ENCODE data around the gene HYAL2. TPM values are rescaled to one million over a fixed set of nuclear protein-coding genes. Genes with fewer than 3 reads are reported as not detected.

Gene HYAL2
- total and polyA plus RNA-seq, 10 of the 15 experiments (the other 5 are each of a cell fraction or from before 2014, with no cell fraction given) = 0.06 to 21.8 (median 12.7) TPM

GRCh38 chr3:50298836-50299637 is 23.5 kb downstream of the HYAL2 start, which contains the start of the genes HYAL3 and NAA80 (continued):
- TF ChIP-seq, protein P1, sequence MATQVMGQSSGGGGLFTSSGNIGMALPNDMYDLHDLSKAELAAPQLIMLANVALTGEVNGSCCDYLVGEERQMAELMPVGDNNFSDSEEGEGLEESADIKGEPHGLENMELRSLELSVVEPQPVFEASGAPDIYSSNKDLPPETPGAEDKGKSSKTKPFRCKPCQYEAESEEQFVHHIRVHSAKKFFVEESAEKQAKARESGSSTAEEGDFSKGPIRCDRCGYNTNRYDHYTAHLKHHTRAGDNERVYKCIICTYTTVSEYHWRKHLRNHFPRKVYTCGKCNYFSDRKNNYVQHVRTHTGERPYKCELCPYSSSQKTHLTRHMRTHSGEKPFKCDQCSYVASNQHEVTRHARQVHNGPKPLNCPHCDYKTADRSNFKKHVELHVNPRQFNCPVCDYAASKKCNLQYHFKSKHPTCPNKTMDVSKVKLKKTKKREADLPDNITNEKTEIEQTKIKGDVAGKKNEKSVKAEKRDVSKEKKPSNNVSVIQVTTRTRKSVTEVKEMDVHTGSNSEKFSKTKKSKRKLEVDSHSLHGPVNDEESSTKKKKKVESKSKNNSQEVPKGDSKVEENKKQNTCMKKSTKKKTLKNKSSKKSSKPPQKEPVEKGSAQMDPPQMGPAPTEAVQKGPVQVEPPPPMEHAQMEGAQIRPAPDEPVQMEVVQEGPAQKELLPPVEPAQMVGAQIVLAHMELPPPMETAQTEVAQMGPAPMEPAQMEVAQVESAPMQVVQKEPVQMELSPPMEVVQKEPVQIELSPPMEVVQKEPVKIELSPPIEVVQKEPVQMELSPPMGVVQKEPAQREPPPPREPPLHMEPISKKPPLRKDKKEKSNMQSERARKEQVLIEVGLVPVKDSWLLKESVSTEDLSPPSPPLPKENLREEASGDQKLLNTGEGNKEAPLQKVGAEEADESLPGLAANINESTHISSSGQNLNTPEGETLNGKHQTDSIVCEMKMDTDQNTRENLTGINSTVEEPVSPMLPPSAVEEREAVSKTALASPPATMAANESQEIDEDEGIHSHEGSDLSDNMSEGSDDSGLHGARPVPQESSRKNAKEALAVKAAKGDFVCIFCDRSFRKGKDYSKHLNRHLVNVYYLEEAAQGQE (IDR thresholded peaks at IDR 0.05; ENCODE audit: low read depth, low read length) = no peak
- TF ChIP-seq, protein P2, sequence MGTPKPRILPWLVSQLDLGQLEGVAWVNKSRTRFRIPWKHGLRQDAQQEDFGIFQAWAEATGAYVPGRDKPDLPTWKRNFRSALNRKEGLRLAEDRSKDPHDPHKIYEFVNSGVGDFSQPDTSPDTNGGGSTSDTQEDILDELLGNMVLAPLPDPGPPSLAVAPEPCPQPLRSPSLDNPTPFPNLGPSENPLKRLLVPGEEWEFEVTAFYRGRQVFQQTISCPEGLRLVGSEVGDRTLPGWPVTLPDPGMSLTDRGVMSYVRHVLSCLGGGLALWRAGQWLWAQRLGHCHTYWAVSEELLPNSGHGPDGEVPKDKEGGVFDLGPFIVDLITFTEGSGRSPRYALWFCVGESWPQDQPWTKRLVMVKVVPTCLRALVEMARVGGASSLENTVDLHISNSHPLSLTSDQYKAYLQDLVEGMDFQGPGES (IDR thresholded peaks at IDR 0.05) = no peak
- TF ChIP-seq CEBPB (IDR thresholded peaks at IDR 0.05; ENCODE audit: borderline replicate concordance in 1 of 2, low read depth in 2 of 2, low read length in 2 of 2) (no peak), RAD21 (IDR thresholded peaks at IDR 0.05; ENCODE audit: insufficient read depth, low read depth, low read length) (no peak), SMC3 (IDR thresholded peaks at IDR 0.05; ENCODE audit: borderline replicate concordance, low read length) (no peak), TBL1XR1 (IDR thresholded peaks at IDR 0.05; ENCODE audit: low read depth, low read length) (no peak), ZBTB33 (IDR thresholded peaks at IDR 0.05) (no peak), IKZF1 (conservative IDR thresholded peaks at IDR 0.05) (peak; percentile 81), HDAC2 (IDR thresholded peaks at IDR 0.05) (no peak), EZH2 (IDR thresholded peaks at IDR 0.05; ENCODE audit: borderline replicate concordance, control insufficient read depth, low read depth, low read length) (no peak), SREBF1 (IDR thresholded peaks at IDR 0.05; ENCODE audit: low read length) (no peak), HCFC1 (IDR thresholded peaks at IDR 0.05; ENCODE audit: low read length) (peak; percentile 40; the same call in 1 of the 2 replicates), NFXL1 (IDR thresholded peaks at IDR 0.05; ENCODE audit: borderline replicate concordance) (no peak), FOXK2 (IDR thresholded peaks at IDR 0.05) (no peak; the same call in 1 of the 2 replicates), CBX3 (IDR thresholded peaks at IDR 0.05; ENCODE audit: borderline replicate concordance, low read depth) (no peak)
- TF ChIP-seq, protein P3, sequence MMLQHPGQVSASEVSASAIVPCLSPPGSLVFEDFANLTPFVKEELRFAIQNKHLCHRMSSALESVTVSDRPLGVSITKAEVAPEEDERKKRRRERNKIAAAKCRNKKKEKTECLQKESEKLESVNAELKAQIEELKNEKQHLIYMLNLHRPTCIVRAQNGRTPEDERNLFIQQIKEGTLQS (IDR thresholded peaks at IDR 0.05; ENCODE audit: borderline replicate concordance, extremely low read depth, low read depth, low read length) = no peak
- TF ChIP-seq, protein P4, sequence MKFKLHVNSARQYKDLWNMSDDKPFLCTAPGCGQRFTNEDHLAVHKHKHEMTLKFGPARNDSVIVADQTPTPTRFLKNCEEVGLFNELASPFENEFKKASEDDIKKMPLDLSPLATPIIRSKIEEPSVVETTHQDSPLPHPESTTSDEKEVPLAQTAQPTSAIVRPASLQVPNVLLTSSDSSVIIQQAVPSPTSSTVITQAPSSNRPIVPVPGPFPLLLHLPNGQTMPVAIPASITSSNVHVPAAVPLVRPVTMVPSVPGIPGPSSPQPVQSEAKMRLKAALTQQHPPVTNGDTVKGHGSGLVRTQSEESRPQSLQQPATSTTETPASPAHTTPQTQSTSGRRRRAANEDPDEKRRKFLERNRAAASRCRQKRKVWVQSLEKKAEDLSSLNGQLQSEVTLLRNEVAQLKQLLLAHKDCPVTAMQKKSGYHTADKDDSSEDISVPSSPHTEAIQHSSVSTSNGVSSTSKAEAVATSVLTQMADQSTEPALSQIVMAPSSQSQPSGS (IDR thresholded peaks at IDR 0.05; ENCODE audit: low read length) = no peak
